Sigmoid colon (tissue), 7 donors: ENCODE data around the gene PEPD. TPM values are rescaled to one million over a fixed set of nuclear protein-coding genes. Genes with fewer than 3 reads are reported as not detected.
"Not testable (repeated sequence)": the region's sequence is repeated elsewhere in the genome, so short reads cannot be mapped to it uniquely, and the experiment has no call there.

Source experiments
- DNase-seq: peaks from one replicate; pipeline ENCODE4 v3.0.0-alpha.2; 2019
- H3K27ac ChIP-seq, 4 donors: fragments of 200-600 bp; sonication (generic); one replicate each; pipeline ENCODE4 v1.5.1; 2016 to 2019; ENCODE audit warnings: mild to moderate bottlenecking in 1 of 4
- H3K27me3 ChIP-seq, 3 donors: fragments of 200-600 bp; sonication (generic); one replicate each; pipeline ENCODE4 v1.5.1; 2019; ENCODE audit warnings: mild to moderate bottlenecking in 1 of 3
- H3K36me3 ChIP-seq, 4 donors: fragments of 200-600 bp; sonication (generic); one replicate each; pipeline ENCODE4 v1.5.1; 2016 to 2019
- H3K4me1 ChIP-seq, 4 donors: fragments of 200-600 bp; sonication (generic); one replicate each; pipeline ENCODE4 v1.5.1; 2017 to 2019
- H3K4me3 ChIP-seq, 4 donors: fragments of 200-600 bp; sonication (generic); one replicate each; pipeline ENCODE4 v1.5.1; 2017 to 2019; ENCODE audit warnings: mild to moderate bottlenecking in 2 of 4, moderate library complexity in 1 of 4
- H3K9me3 ChIP-seq, 4 donors: fragments of 200-600 bp in 3 of 4; sonication (generic) in 3 of 4; one replicate each; pipeline versions ENCODE4 v1.5.1 to v1.6.1; 2013 to 2019
- EP300 ChIP-seq, 4 donors: sonication (generic); formaldehyde crosslinking; IDR thresholded peaks; one replicate each; pipeline ENCODE4 v1.6.1; 2017; ENCODE audit warnings: antibody characterized with exemption in 4 of 4
- POLR2A ChIP-seq, 2 donors: fragments of 450-650 bp; IDR thresholded peaks; one replicate each; pipeline ENCODE4 v1.6.1; 2016; ENCODE audit warnings: antibody characterized with exemption in 2 of 2, mild to moderate bottlenecking in 2 of 2, moderate library complexity in 2 of 2
- POLR2AphosphoS5 ChIP-seq, 4 donors: sonication (generic); formaldehyde crosslinking; IDR thresholded peaks; one replicate each; pipeline ENCODE4 v1.6.1; 2017; ENCODE audit warnings: antibody characterized with exemption in 4 of 4
- WGBS, 2 donors: extraction: QIAGEN DNeasy Blood & Tissue Kit; methylation state at CpG; one replicate each; pipeline ENCODE4 v1.1.7; 2013; 5-methylcytosine and 5-hydroxymethylcytosine counted together
- intact Hi-C: fragments of 100-400 bp; cut with DNase I; formaldehyde crosslinking; loops from one replicate; pipeline ENCODE4 v1.15.1; 2023
- polyA plus RNA-seq, 3 donors: library from polyadenylated mRNA; stranded (reverse); fragments of 200-250 nt; gene quantifications; one replicate each; pipeline ENCODE4 v1.2.3, GENCODE V29; 2013
- total RNA-seq, 4 donors: library from RNA; depleted of rRNA; stranded (reverse); fragments of >200 nt; gene quantifications; one replicate each; pipeline ENCODE4 v1.1.0, GENCODE V29; 2016
- TF ChIP-seq, protein P1 (sequence below), 4 experiments: fragments of 450-650 bp in 3 of 4; fragments of 200-600 bp in 1 of 4; IDR thresholded peaks; one replicate each; pipeline ENCODE4 v1.5.1; 2016 to 2019; ENCODE audit warnings: antibody characterized with exemption in 4 of 4, mild to moderate bottlenecking in 3 of 4, moderate library complexity in 2 of 4
- donor health status: healthy with polysubstance abuse.
- donor health status: Bipolar disorder and iron deficiency.
- donor health status: healthy.

PEPD gene
- total and polyA plus RNA-seq, 7 donors = 50.0 to 187 (median 67.8) TPM

DNA sequence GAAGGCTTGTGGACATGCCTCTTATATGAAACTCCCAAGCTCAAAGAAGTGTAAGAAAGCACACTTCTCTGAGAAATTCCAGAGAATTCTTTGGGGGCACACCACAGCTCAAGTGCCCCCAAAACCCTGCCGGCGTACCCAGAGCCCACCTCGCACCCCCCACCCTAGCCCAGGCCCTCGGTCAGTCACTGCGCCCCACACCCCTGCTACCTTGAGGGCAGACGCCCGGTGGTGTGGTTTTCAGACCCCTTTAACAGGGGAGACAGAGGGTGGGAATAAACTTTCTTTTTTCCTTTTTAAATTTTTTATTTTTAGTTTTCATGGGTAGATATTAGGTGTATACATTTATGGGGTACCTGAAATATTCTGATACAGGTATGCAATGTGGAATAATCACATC is 29.5 kb downstream of the PEPD start:
- peaks cover 0 to 27% (median 0%) of the 10 kb centered on the region in 4 donors for H3K36me3 ChIP-seq
- TF ChIP-seq, protein P1, sequence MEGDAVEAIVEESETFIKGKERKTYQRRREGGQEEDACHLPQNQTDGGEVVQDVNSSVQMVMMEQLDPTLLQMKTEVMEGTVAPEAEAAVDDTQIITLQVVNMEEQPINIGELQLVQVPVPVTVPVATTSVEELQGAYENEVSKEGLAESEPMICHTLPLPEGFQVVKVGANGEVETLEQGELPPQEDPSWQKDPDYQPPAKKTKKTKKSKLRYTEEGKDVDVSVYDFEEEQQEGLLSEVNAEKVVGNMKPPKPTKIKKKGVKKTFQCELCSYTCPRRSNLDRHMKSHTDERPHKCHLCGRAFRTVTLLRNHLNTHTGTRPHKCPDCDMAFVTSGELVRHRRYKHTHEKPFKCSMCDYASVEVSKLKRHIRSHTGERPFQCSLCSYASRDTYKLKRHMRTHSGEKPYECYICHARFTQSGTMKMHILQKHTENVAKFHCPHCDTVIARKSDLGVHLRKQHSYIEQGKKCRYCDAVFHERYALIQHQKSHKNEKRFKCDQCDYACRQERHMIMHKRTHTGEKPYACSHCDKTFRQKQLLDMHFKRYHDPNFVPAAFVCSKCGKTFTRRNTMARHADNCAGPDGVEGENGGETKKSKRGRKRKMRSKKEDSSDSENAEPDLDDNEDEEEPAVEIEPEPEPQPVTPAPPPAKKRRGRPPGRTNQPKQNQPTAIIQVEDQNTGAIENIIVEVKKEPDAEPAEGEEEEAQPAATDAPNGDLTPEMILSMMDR (IDR thresholded peaks at IDR 0.05) = no peak
- TF ChIP-seq EP300 (IDR thresholded peaks at IDR 0.05) (no peak), POLR2AphosphoS5 (IDR thresholded peaks at IDR 0.05) (no peak), POLR2A (IDR thresholded peaks at IDR 0.05) (no peak)
- no peak overlapping the region for H3K4me3 ChIP-seq
- no peaks in the 10 kb centered on the region for H3K27me3 ChIP-seq
- WGBS, 2 donors = 96 to 97% methylated on average over 7 of the region's 7 CpGs
- H3K4me1 ChIP-seq = no peaks in the 10 kb centered on the region
- H3K9me3 ChIP-seq = no peaks in the 10 kb centered on the region
- DNase-seq = peak; percentile 24
- H3K27ac ChIP-seq = no peak overlapping the region
- intact Hi-C loops = no loop called here

DNA sequence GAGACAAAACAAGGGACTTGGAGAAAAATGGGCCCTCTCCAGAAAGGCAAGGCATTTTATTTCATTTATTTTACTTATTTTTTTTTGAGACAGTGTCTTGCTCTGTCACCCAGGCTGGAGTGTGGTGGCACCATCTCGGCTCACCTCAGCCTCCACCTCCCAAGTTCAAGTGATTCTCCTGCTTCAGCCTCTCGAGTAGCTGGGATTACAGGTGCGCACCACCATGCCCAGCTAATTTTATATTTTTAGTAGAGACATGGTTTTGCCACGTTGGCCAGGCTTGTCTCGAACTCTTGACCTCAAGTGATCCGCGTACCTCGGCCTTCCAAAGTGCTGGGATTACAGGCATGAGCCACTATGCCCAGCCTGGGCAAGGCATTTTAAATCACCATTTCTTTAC is 31.0 kb downstream of the PEPD start:
- H3K4me3 ChIP-seq, H3K9me3 ChIP-seq, H3K27ac ChIP-seq, H3K4me1 ChIP-seq, intact Hi-C loops, H3K27me3 ChIP-seq: not testable (repeated sequence)
- WGBS, 2 donors = 94 to 95% methylated on average over 8 of the region's 8 CpGs
- peaks cover 0 to 22% (median 0%) of the 10 kb centered on the region in 4 donors for H3K36me3 ChIP-seq
- DNase-seq = peak; percentile 27

DNA sequence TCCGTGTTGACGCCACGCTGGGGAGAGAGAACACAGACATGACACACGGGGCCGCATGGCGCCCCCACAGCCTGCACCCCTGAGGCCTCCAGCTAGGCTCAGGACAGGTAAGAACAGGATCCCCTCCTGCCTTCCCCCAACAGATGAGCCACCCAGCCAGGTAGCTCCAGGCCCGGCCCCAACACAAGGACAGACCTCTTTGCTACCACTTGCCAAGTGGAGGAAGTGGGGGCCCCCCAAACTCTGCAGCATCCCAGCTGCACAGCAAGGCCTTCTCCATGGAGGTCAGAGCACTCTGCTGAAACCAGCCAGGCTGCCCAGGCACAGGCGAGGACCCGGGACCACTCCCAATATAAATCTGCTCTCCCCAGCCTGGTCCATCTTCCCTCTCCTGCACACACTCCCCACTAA is 31.5 kb downstream of the PEPD start:
- Histone ChIP-seq H3K4me3 (no peak overlapping the region), H3K9me3 (no peaks in the 10 kb centered on the region), H3K27ac (no peak overlapping the region), H3K27me3 (no peaks in the 10 kb centered on the region), H3K4me1 (no peaks in the 10 kb centered on the region), H3K36me3 (peaks cover 0 to 23% (median 0%) of the 10 kb centered on the region in 4 donors)
- intact Hi-C loops = no loop called here
- TF ChIP-seq POLR2A (IDR thresholded peaks at IDR 0.05) (no peak), POLR2AphosphoS5 (IDR thresholded peaks at IDR 0.05) (no peak), EP300 (IDR thresholded peaks at IDR 0.05) (no peak)
- TF ChIP-seq, protein P1 (IDR thresholded peaks at IDR 0.05) = no peak
- WGBS, 2 donors = 89 to 93% methylated on average over 9 of the region's 9 CpGs
- peak; percentile 60 for DNase-seq

- H3K27ac ChIP-seq = no peak overlapping the region
- H3K36me3 ChIP-seq = peaks cover 0 to 25% (median 0%) of the 10 kb centered on the region in 4 donors
- 93 to 95% methylated on average over 8 of the region's 8 CpGs for WGBS, 2 donors
- no peaks in the 10 kb centered on the region for H3K9me3 ChIP-seq
- intact Hi-C loops = no loop called here
- H3K4me1 ChIP-seq = no peaks in the 10 kb centered on the region
- H3K4me3 ChIP-seq = no peak overlapping the region
- H3K27me3 ChIP-seq = no peaks in the 10 kb centered on the region
- TF ChIP-seq, protein P1 (IDR thresholded peaks at IDR 0.05) = no peak
- TF ChIP-seq POLR2AphosphoS5 (IDR thresholded peaks at IDR 0.05) = no peak
- no peak for TF ChIP-seq EP300 (IDR thresholded peaks at IDR 0.05)
- no peak for TF ChIP-seq POLR2A (IDR thresholded peaks at IDR 0.05)
- peak; percentile 50 for DNase-seq
These were observed 32.8 kb downstream of the PEPD start for GRCh38 chr19:33488826-33489225.

GRCh38 chr19:33487901-33488800 is 33.4 kb downstream of the PEPD start:
- H3K27me3 ChIP-seq = no peaks in the 10 kb centered on the region
- H3K9me3 ChIP-seq = peaks cover 0 to 6% (median 0%) of the 10 kb centered on the region in 4 donors
- H3K4me1 ChIP-seq = no peaks in the 10 kb centered on the region
- DNase-seq = peak; percentile 57
- TF ChIP-seq EP300 (IDR thresholded peaks at IDR 0.05) (no peak), POLR2A (IDR thresholded peaks at IDR 0.05) (no peak), POLR2AphosphoS5 (IDR thresholded peaks at IDR 0.05) (no peak)
- TF ChIP-seq, protein P1 (IDR thresholded peaks at IDR 0.05) = no peak
- 84 to 85% methylated on average over 16 of the region's 16 CpGs for WGBS, 2 donors
- intact Hi-C loops = no loop called here
- no peak overlapping the region for H3K4me3 ChIP-seq
- peaks cover 0 to 24% (median 0%) of the 10 kb centered on the region in 4 donors for H3K36me3 ChIP-seq
- H3K27ac ChIP-seq = no peak overlapping the region
